Activated gamma-delta T cell treated with Interleukin-2 at 50 U/mL for 16 hours (primary cell): Measurements from ENCODE around the gene PALS2.

Experiments used
- DNase-seq: peaks from one replicate; pipeline ENCODE4 v3.0.0-alpha.2; 2020

PALS2 gene

DNA sequence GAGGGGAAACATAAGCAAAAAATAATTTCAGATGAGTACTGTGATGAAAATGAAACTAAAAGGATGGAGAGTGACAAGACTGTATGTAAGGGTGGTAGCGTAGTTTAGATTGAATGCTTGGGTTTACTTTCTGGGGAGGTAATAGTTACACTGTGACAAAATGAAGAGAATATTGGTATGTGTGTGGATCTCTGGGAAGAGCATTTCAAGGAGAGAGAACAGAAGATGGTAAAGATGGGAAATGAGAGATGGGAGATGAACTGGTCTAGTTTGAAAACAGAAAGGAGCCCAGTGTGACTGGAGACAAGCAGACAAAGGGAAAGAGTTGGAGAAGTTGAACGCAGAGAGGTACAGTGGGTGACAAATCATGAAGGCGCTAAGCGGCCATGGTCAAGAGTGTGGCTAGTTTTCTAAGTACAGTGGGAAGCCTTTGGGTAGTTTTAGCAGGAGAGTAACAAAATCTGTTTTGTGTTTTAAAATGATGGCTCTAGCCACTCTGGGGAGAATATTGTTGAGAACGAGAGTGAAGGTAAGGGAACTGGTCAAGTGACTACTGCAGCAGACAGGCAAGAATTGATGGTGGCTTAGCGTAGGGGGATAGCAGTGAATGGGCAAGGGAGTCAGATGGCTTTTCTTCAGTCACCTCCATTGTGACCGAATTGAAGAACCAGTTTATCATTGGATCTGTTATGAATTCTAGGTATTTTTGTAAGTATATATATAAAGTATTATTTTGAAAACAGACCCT is 22.6 kb downstream of the PALS2 start:
- DNase-seq: no peak

DNA sequence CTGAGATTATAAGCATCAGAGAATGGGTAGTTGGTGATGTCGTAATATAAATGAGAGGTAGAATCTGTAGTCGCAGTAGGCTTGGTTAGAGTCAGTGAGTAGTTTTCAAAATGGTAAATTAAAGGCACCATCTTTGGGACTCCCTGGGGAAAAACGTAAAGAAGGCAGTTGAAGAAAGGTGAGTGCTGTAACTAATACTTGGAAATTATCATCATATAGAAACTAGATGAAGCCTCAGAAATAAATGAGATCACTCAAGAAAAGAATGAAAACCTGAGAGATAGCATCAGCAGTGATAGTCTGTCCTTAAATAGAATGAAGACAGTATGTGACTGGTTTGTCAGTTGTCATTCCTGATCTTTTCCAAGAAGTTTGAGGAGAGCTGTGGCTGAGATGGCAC is 23.8 kb downstream of the PALS2 start:
- no peak for DNase-seq

DNA sequence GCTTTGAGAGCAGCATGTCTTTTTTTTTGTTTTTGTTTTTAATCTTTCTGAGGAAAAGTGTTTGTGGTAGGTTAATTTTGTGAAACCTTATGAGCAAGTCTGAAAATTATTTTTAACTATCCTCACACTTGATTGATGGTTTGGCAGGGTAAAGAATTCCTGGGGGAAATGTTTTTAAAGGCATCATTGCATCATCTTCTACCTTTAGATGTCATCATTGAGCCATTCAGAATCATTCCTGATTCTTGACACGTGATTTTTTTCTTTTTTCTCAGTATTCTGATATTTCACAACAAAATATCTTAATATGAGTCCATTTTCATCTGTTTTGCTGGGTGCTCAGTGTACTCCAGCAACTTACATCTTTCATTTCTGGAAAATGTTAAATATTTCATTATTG is 28.3 kb downstream of the PALS2 start:
- no peak for DNase-seq

DNA sequence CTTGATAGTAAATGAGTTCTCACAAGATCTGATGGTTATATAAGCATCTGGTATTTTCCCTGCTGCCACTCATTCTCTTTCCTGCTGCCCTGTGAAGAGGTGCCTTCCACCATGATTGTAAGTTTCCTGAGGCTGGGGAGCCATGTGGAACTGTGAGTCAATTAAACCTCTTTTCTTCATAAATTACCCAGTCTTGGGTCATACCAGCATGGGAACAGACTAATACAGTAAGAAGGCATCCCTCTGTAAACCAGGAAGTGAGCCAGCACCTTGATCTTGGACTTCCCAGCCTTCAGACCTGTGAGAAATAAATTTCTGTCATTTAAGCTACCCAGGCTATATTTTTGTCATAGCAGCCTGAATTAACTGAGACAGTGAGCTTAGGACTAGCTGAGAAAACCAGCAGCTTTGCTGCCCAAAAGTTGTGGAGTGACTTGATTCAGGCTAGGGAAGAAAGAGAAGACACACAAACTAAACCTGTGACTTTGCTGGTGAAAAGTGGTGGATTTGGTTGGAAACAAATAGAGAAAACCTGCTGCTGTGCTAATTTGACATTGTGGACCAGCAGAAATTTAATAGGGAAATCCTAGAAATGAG is 29.7 kb downstream of the PALS2 start:
- DNase-seq: no peak

DNA sequence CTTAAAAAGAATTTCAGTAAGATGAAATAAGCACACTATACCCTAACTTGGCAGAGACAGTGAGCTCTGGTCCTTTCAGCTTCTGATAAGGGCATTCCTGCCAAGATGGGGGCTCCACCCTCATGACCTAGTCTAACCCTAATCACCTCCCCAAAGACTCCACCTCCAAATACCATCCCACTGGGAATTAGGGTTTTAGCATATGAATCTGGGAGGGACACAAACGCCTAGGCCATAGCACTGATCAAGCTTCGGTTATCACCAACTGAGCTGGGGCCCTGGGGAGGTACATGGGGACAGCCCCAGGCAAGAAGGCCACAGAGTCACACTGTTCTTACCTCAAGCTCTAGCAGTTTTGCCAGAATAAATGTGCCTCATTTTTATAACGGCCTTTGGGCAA is 31.4 kb downstream of the PALS2 start:
- DNase-seq: no peak

DNA sequence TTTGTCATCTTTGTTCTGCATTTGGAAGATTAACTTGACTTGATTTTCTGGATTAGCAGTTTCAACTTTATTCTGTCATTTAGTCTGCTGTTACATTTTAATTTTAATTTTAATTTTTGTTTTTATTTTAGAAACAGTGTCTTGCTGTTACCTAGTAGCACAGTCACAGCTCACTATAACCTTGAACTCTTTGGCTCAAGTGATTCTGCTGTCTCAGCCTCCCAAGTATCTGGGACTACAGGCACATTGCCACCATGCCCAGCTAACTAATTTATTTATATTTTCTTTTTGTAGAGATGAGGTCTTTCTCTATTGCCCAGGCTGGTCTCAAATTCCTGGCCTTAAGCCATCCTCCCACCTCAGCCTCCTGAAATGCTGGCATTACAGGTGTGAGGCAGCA is 35.3 kb downstream of the PALS2 start:
- DNase-seq: no peak

DNA sequence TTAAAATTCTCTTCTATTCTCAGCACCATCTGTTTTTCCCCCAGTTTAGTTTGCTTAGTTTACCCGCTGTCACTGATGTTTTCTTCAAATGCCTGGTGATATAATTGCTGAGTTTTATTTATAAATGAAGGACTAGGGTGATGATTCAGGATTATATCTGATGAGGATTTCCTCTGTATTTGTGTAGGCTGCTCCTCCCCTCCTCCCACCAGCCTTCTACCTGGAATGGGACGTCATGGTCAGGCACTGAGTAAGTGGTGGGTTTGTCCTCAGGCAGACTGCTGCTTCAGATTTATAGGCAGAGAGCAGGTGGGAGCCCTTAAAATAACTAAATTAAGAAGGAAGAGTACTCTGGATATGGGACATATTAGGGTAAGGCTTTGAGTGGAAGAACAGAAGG is 35.8 kb downstream of the PALS2 start:
- DNase-seq: no peak

DNA sequence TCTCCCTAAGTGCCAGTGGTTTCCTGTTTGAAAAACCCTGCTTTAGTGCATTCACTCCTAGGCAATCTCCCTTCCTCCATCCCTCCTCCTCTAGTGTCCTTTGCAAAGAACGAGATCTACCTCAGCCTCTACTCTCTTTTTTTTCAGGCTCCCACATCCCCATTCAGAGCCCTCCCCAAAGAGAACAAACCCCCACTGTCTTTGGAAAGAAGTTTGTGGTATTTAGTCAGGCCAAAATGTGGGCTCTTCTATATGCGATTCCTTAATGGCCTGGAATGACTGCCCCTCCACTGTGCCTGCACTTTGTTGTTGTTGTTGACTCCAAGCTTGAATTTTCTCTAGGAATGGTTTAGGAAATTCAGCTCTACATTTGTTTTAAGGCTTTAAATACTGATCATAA is 36.3 kb downstream of the PALS2 start:
- no peak for DNase-seq

DNA sequence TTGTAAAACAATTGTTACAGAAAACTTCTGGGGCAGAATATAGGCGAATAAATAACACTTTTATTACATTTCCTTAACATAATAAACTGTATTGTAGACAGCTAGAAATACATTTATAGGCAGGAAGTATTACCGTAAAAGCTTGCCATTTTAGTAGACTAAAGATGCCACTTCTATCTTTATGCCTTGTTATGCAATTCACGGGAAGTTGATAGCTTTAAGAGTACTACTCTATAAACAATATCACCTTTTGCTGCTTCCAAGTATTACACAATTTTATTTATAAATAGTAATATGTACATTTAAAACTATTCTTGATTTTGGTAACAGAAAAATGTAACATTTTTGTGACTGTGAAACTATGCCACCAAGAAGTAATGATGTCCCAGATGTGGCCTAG is 37.9 kb downstream of the PALS2 start:
- DNase-seq: no peak

DNA sequence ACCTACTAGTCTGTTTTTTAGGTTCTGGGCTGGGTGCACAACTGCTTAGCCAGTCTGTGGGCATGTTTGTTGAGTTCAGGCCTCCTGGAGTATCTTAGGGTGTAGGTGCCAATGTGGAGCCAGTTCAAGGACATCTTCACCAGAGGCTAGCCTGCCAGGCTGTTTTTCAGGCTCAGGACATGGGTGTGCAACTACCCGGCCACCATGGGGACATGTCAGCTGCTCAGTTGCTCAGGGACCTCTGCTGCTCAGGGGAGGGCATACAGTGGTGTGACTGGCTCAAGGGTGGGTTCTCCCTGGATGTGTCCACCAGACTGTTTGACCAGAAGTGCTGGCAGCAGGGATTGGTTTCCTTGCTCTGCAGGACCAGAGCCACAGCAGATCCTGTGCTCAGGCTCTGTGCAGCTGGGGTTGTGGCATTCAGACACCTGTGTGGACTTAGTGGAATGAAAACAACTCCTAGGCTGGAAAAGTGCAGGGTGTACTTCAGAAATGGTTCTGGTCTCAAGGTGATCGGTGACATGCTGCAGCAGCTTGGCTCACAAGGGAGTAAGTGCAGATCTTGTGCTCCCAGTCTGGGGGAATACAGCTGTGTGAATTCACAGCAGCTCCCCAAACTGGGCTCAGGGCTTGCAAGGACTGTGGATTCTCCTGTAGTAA is 44.8 kb downstream of the PALS2 start:
- DNase-seq: no peak

DNA sequence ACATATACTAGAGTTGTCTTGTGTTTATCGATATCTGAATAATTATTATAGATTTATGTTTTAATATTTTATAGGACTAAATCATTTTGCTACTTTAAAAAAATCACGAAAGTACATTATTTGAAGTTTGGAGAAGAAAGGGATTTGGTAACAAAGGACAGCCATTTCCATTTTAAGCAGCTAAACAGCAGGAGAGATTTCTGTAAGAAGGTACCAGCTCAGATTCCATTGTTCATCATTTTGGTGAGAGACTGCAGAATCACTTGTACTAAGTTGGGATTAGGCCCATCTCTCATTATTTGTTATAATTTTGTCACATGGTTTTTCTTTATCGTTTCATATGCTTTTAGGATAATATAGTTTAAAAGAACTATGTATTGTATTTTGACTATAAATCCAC is 46.7 kb downstream of the PALS2 start:
- DNase-seq: no peak

DNA sequence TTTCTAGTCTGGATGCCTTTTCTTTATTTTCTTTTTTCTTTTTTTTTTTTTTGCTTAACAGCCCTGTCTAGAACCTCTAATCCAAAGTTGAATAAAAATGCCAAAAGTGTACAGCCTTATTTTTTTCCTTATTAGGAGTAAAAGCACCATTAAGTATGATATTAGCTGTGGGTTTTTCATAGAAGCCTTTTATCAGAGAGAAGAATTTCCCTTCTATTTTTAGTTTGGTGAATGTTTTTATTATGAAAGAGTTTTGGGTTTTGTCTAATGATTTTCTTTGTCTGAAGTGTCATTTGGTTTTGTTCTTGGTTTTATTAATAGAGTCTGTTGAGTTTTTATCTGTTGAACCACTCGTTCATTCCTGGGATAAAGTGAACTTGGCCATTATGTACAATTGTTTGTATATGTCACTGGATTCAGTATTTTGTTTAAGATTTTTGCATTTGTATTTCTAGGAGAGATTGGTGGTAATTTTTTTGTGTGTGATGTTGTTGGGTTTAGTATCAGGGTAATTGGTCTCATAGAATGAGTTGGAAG is 49.5 kb downstream of the PALS2 start:
- DNase-seq: no peak
